ENCODE measurements around the gene RCAN2.

DNA sequence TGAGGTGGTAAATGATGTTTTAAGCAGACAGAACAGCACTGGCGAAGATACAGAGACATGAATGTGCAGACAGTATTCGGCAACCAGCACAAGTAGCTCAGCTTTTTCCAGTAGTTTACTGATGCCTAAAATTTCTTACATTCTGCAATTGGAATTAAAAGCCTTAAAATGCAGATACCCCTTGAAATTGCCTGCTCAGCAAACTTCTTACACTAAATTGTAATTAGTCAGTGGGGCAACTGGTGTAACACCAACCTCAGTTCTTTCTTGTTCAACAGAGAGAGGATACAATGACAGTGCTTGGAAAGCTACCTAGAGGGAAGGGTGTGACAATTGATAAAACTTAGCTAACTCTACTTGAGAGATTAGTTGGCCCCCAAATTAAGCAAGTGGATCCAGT is 199.4 kb downstream of the RCAN2 start:
- TF ChIP-seq POLR2A (IDR thresholded peaks at IDR 0.05; ENCODE audit: low read depth, low read length) (no peak), POLR2AphosphoS5 (IDR thresholded peaks at IDR 0.05; ENCODE audit: low read depth, low read length) (no peak)

Data from GM12891 (cell line).